ENCODE measurements around the gene RBMY1J.
"Not testable (repeated sequence)": the region's sequence is repeated elsewhere in the genome, so short reads cannot be mapped to it uniquely, and the experiment has no call there.

Gene RBMY1J

DNA sequence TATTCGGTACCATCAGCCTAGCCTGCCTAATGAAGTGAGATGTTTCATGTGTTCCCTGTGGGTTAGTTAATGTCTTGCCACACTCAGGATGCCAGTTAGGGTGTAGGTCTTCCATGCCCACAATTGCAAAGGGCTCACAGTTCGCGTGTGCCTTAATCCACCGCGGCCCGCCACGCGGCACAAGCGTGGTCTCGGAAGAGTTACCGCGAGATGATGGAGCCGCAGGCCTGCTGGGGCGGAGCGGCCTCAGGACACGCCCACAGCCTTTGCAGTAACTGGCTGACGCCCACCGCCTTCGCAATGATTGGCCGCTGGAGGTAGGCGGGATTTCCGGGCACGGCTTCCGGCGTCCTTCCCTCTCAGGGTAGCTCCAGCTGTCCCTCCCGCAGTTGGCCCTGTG lies at the start of gene RBMY1J:
Gene RBMY1J, plus strand, starts transcription at position 301 of the 400 bp plus-strand sequence. CDS start 2,038 bp downstream, outside the sequence.
- not testable (repeated sequence) for DNase-seq

DNA sequence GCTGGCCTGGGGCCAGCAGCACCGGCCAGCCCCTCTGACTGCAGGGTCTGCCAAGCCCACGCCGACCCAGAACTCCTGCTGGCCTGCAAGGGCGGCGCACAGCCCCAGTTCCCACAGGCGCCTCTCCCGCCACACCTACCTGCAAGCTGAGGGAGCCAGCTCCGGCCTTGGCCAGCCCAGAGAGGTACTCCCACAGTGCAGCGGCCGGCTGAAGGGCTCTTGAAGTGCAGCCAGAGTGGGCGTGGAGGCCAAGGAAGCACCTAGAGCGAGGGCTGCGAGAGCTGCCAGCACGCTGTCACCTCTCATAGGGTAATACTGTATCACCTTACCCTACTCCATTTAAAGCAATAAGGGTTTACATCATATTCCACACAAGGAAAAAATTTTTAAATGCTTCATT lies 35.8 kb upstream of the RBMY1J start:
- no peak for DNase-seq

DNA sequence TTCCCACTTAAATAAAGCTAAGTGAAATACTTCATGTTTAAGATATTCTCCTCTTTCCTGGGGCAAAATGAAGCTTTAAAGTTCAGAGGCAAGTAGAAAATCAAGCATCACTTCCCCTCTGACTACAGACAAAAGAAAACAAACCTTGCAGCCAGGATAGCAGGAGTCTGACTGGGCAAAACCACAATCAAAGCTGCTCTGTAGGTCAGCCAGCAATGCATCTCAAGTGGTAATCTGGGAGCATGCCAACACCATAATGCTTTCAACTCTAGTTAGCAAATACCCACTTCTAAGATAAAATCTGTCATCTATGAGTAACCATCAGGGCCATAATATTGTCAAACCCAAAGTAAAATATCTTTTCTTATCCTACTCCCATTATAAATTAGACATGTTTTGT lies 32.6 kb upstream of the RBMY1J start:
- DNase-seq = no peak

DNA sequence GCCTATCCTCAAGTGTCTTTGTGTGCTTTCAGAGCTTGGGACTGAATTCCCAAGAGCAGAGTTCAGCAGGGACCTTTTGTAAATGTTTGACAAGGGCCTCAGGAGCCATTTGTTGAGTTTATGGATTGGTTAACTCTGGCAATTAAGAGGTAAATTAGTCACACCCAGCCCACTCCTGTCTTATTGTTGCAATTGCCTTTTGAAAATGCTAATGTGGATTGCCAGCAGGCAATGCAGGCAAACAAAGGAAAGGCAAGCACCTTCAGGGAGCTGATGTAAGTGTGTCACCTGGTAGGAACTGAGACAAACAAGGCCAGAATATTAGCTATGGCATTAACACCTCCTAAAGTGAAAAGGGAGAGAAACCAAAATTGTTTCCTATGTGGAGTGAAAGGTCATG lies 29.7 kb upstream of the RBMY1J start:
- DNase-seq = no peak

DNA sequence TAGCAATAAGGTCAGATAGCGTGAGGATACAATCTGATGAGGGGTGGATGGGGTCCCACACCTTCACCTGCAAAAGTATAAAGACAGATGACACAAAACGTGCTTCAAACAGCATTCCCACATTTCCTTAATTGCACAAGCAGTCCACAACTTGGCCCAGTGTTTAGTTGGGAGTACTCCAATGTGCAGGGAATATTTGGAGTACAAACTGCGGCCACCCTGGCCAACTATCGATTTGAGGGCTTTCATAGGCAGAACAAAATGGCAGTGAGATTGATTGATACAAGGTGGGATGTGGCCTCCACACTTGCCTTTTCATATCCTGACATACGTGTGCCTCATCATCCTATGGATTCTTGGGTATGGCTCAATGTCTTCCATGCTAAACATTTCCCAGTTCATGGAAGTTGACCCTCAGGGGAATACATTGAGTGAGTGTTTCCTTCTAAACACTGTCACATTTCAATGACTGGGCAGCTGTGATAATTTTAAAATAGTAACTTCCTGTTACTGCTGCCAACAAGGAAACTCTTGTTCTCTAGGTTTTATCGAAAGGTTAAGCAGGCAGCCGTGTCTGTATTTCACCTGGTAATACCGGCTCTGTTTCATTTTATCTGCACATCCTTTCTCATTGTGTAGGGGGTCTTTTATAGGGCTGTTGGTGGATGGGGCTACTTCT lies 41.6 kb downstream of the RBMY1J start:
- DNase-seq = not testable (repeated sequence)

DNA sequence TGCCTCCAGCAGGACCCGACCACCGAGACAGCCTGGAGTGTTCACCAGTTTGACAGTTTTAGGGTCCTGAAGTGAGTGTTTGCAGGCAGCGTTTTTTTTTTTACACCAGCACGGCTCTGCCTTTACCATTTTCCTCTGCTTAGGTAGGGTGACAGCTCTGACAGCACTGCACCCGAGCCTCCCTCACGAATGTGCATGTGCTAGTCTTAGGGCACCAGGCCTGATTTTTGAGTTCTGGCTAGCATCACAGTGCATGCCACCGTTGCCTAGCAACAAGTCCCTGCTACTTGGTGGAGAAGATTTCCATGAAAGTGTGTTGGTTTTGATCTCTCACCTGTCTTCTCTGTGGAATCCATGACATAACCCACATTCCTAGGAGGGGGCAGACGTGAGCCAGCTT lies 52.3 kb downstream of the RBMY1J start:
- DNase-seq = not testable (repeated sequence)

DNA sequence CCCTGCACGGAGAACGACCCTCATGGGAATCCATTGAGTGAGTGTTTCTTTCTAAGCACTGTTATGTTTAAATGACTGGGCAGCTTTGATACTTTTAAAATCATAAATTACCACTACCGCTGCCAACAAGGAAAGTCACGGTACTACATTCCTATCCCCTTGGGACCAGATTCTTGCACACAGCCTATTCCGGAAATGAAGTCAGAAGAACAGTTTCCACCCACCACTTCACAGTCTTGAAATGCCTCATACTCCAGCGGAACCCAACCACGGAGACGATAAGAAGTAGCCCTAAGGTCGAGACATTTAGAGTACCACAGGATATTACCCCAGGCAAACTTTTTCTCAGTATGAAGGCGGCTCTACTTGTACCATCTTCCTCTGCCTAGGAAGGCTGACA lies 58.8 kb downstream of the RBMY1J start:
- DNase-seq = not testable (repeated sequence)
